MM.1S (cell line): ENCODE measurements around the gene FKBP7.

Experiments
- CTCF ChIP-seq: fragments of 300-600 bp; sonication (generic); IDR thresholded peaks from 2 replicates; pipeline ENCODE4 v1.5.1; 2016; ENCODE audit warnings: antibody characterized with exemption, low read length, mixed read lengths
- EZH2phosphoT487 ChIP-seq: fragments of 300-600 bp; sonication (generic); IDR thresholded peaks from 2 replicates; pipeline ENCODE4 v1.6.1; 2018; ENCODE audit warnings: antibody characterized with exemption, low read length

GRCh38 chr2:178428396-178428806 is 50.0 kb downstream of the FKBP7 start:
- TF ChIP-seq CTCF, result no peak
- TF ChIP-seq EZH2phosphoT487, result no peak
